HUDEP-2 (cell line): Measurements from ENCODE around the gene LONRF2.
A peak's percentile ranks its signal among the peaks of the same experiment; 100 is the strongest.
"Not testable (repeated sequence)": the region's sequence is repeated elsewhere in the genome, so short reads cannot be mapped to it uniquely, and the experiment has no call there.

ENCODE experiments used
- DNase-seq, 76 experiments: peaks; one replicate each; lab custom pipeline; 2025; ENCODE audit not compliant: unreplicated experiment in 76 of 76; lab: John Stamatoyannopoulos, UW

The LONRF2 gene

DNA sequence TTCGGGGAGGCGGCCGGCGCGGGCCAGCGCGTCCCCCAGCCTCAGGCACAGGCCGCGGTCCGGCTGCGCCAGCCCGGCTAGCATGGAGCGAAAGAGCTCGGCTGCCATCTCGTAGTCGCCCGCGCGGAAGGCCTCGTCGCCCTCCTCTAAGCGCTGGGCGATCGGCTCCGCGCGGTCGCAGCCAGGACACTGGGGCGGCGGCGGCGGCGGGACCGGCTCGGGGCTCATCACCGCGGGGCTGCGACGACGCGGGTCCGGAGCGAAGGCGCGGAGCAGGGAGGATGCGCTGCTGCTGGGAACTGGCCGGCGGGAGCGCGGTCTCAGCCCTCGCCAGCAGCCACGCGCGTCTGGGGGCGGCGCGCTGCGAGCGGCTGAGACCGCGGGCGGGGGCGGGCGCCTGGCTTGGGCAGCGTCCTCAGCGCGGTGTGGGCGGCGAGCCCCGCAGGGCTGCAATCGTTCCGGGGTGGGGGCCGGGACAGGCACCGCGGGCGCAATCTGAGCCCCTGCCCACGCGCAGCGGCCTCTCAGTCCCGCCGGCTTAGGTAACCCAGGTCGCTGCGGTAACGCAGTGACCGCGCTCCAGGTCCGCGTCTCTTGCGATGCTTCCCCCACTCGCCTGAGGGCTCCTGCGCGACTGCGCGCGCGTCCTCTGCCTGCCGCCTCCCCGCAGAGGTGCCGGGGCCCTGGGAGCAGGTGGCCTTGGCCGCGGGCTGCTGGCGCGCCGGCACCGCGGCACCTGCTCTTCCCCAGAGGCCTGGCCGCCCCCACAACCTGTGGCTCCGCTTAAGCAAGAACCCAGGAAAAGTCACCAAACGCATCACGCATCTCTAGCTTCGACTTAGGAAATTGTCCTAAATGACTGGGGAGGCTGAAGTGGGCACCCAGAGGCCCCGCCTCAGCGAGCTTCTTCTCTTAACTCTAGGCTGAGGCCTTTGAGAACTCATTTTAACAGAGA lies at the start of gene LONRF2:
LONRF2 (minus strand) TSS at position 636 of the 955 bp plus-strand sequence; CDS start at position 228, 408 bp downstream.
- peak in 2 of 76 experiments; percentile 4 for DNase-seq

DNA sequence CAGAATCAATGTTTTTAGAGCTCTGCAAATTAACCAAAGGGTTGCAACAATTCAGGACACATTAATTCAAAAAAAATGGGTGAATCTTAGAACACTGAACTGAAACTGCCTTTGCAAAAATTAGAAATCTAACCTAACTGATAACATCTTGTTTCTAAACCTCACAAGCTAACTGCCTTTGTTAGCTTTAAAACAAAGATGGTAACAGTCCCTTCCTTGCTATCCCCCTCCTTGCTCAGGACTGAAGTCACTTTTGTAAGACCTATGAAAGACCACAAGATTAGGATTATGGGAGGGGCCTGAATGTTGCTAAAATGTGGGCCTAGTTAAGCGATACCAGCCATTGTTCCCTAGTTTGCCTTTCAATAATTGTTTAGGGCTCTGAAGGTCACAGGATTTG lies 44.9 kb upstream of the LONRF2 start:
- DNase-seq, result no peak

DNA sequence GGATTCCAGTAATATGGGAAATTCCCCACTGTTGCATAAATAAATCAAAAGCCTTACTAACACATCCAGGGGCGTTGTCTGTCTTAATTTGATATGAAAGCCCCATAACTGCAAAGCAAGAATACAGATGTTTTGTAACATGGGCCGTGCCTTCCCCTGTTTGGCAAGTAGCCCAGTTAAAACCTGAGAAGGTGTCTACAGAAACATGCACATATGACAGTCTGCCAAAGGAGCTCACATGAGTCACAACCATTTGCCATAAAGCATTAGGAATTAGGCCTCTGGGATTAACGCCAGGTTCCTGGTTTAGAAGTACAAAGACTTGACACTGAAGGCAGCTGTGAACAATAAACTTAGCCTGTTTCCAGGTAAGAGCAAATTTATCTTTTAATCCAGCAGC lies 43.1 kb upstream of the LONRF2 start:
- no peak for DNase-seq

DNA sequence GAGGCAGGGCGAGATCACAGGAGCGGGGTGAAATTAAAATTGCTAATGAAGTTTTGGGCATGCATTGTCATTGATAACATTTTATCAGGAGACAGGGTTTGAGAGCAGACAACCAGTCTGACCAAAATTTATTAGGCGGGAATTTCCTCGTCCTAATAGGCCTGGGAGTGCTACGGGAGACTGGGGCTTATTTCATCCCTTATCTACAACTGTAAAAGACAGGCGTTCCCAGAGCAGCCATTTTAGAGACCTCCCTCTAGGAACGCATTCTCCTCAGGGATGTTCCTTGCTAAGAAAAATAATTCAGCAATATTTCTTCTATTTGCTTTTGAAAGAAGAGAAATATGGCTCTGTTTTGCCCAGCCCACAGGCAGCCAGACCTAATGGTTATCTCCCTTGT lies 40.0 kb upstream of the LONRF2 start:
- not testable (repeated sequence) for DNase-seq

DNA sequence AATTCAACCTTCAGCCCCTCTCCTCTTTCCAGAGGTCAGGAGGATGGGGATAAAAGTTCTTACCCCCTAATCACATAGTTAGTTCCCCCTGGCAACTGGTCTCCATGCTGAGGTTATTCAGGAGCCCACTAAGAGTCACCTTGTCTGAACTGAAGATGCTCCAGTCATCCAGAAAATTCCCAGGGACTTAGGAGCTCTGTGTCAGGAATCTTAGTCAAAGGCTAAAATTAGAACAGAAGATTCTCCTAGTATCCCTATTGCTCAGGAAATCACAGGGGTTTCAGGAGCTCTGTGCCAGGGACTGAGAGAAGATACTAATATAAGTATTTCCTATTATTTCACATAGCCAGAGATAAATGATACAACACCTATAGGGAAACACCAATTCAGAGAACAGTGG lies 37.3 kb upstream of the LONRF2 start:
- no peak for DNase-seq

DNA sequence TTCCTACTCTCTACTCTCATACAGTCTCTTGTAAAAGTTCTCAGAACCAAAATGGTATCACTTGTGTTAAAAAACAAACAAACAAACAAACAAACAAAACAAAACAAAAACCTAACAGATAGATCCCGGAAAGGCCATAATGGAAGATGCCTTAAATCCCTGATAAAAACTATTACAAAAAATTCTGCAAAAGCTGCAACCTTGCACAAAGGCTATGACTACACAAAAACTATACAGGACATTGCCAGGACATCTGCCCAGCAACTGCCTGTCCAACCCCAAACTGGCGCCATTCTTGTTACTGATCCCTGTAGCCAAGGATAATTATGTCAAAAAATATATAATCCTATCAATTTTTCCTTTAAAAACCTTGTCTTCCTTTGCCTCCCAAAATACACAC lies 36.3 kb upstream of the LONRF2 start:
- no peak for DNase-seq

DNA sequence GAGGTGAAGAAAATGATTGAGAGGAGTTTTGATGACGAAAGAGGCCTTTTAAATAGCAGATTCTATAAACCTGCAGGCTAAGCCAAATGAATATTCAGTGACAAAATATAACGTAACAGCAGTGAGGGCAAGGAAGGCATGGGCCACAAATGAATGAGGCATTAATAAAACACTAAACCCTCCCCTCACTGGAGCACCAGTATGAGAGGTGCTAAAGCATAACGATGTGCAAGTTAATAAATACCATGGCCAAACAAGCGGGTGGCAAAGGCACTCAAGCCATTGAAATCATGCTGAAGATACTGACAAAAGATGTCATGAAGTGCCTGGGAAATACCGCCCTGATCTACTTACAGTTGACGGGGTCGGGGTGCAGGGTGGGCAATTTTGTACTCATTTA lies 30.2 kb upstream of the LONRF2 start:
- no peak for DNase-seq

DNA sequence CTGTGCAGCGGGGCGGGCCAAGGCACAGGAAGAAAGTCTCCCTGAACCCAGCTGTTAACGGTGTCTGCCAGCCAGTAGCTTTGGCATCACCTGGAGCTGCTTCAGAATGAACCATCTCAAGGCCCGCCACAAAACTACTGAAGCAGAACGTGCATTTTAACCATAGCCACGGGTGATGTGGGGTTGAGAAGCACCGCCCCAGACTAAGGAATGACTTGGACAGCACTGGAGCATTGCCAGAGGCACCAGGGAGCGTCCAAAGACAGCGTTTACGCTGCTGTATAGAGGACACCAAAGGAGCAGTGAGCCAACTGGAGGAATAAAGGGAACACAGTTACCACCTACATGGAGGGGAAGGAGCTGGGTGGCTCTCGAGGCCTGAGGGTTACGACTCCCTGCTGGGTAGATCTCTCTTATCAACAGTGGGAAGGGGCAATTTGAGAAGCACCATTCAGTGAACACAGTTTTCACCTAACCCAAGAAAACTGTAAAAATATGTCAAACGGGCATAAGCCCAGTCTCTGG lies 28.4 kb upstream of the LONRF2 start:
- DNase-seq, result no peak

DNA sequence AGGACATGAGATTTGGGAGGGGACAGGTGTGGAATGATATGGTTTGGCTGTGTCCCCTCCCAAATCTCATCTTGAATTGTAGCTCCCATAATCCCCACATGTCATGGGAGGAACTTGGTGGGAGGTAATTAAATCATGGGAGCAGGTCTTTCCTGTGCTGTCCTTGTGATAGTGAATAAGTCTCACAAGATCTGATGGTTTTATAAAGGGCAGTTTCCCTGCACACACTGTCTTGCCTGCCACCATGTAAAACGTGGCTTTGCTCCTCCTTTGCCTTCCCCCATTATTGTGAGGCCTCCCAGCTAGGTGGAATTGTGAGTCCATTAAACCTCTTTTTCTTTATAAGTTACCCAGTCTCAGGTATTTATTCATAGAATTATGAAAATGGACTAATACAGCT lies 22.8 kb upstream of the LONRF2 start:
- DNase-seq, result not testable (repeated sequence)

DNA sequence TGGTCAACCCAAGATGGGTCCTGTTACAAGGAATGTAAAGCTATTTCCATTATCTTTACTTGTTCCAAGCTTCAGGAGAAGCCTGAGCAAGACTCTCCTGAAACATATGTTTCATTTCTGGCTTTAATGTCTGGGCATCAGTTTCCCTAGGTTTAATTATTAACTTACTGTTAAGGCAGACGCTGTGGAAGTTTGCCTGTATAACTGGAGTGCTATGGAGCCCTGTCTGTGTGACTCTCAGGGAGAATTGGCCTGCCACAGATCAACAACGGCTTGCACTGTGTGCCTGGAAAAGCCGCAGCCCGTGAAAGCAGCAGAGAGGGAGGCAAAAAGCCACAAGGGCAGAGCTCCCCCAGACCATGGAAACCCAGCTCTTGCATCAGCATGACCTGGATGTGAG lies 22.1 kb upstream of the LONRF2 start:
- no peak for DNase-seq

DNA sequence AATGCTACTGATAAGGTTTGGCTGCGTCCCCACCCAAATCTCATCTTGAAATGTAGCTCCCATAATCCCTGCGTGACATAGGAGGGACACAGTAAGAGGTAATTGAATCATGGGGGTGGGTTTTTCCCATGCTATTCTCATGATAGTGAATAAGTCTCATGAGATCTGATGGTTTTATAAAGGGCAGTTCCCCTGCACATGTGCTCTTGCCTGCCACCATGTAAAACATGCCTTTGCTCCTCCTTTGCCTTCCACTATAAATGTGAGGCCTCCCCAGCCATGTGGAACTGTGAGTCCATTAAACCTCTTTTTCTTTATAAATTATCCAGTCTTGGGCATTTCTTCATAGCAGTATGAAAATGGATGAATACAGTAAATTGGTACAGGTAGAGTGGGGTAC lies 20.2 kb upstream of the LONRF2 start:
- DNase-seq, result not testable (repeated sequence)

DNA sequence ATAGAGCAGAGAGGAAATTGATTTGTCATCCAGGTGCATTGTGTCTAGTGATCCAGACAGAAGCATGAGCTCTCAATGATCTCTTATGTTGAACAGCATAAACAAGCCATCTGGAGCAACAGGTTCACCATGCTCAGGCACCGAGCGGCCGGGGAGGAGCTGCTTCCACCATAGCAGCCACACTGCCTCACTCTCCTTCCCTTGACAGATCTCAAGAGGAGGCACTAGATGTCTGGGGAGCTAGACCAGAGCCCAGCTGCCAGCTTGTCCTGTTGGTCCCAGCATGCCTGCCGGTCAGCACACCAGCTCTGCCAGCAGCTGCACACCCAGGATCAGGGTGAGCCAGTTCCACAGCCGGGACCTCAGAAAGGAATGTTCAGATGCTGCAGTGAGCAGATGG lies 17.5 kb upstream of the LONRF2 start:
- DNase-seq, result no peak

DNA sequence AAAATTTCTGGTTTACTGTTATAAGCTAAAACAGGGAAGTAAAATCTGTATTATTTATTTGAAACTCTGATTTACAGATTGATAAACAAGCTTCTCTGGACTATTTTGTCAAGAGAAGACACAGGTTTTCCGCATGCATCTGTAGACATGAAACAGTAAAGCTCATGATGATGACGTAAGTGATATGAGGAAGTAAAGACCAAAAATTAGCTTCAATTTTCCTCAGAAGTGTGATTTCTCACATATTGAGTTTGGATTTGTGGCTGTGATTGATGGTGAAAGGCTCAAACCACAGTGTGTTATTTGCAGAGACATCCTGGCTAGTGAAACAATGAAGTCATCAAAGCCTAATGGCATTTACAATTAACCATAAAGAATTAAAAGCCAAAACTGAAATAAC lies 12.6 kb upstream of the LONRF2 start:
- DNase-seq, result no peak

DNA sequence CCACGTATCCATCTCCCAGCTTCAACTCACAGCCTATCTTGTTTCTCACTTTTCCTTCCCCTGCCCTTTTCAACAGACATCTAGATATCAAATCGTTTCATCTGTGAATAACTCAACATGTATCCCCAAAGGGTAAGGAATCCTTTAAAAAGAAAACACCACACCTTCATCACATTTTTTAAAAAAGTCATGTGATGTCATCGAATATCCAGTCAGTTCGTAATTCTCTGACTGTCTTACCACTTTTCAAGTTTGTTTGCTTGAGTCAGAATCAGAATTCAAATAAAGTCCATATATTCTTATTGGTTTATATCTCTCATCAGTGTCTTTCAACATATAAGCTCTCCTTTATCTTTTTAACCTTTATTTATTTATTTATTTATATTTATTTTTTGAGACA lies 5.4 kb upstream of the LONRF2 start:
- no peak for DNase-seq

DNA sequence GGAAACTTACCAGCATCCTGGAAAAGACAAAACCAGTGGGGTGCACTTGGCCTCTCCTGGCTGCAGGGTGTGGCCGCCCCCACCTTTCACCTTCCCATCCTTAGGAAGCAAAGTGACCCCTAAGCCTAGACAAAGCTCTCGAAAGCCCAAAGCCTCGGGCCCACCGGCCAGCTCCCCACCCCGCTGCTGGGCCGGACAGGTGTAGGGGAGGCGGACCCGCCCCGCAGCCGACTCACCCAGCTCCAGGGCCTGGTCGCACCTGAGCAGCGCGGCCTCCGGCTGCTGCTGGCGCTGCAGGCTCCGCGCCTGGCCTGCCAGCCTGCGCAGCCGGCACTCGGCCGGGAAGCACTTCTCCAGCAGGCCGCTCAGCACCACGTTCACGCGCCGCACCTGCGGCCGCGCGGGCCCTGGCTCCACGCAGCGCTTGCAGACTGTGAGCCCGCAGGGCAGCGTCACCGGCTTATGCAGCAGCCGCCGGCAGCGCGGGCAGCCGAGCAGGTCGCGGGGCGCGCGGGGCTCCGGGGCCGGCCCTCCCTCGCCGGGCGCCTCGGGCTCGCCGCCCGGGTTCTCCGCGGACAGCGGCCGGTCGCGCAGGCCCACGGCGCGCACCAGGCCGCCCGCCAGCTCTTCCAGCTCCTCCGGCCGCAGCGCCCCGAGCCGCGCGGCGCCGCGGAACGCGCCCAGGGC lies 979 bp downstream of the LONRF2 start:
- DNase-seq, result peak in 11 of 76 experiments; percentile 1 to 23 (median 2)

DNA sequence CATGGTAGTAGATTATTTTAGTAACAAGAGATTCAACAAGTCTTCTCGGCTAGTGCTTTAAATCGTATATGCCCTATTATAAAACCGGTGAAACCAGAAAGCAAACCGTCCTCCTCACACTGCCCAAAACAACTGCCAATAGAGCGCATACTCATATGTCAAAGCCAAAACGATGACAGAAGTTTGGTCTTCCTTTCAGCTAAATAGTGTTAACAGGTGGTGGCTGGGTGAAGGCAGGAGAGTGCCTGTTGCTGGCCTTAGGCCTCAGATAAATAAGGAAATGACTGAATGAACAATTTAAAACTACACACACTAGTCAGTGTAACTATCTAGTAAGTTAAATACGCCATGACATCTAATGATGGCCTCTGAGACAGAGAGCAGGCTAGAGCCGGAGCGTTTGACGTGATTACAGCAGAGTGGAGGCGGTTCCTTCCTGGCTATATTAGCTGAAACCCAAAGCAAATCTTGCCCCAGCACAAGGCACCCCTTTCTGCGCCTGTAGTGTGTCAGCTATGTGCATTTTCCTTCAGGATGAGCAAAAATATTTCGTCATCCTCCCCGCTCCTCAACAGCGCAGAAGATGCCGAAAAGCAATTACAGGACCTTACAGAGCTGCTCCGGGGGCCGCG lies 1.6 kb downstream of the LONRF2 start:
- DNase-seq, result no peak

DNA sequence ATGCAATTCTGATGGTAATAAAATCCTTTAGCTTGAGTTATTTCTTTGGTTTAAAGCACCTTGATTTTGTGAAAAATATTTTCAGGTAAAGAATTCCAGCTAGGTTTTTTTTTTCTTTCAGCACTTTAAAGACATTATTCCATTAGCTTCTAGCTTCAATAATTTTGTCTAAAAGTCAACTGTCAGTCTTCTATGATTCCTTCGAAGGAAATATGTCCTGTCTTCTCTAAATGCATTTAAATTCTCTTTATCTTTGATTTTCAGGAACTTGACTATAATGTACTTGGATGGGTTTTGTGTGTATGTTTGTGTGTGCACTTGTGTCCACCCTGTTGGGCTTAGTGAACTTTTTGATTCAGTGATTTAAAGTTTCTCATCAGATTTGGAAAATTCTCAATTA lies 4.7 kb downstream of the LONRF2 start:
- no peak for DNase-seq

DNA sequence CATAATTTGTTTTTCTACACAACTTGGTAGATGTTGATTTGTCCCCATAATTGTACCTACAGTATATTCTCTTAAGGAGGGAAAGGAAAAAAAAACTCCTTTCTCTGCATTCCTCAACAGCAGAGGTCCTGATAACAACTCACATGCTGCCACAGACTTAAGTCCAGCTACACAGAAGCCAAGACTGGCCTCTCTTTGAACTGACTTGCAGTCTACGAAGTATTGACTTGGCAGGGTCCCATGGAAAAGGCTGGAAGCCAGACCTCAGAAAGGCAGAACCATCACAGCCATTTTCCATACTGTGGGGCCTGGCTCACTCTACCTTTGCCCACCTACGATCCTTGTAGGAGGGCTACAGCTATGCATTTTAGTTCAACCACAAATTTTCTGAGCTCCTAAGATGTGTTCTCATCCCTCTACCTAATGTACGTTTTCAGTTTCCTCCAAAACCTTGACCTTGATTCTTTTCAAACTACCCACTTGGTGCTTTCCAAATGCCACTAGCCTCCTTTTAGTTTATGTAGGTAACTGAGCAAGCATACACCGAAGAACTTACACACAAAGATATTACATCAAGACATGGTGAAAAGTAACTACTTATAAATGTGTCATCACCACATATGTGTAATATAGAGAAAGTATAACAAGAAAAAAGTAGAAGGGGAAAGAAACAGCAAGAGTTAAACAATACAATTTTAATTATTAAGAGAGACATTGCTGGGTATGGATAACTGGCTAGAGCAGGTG lies 12.2 kb downstream of the LONRF2 start:
- DNase-seq, result no peak

DNA sequence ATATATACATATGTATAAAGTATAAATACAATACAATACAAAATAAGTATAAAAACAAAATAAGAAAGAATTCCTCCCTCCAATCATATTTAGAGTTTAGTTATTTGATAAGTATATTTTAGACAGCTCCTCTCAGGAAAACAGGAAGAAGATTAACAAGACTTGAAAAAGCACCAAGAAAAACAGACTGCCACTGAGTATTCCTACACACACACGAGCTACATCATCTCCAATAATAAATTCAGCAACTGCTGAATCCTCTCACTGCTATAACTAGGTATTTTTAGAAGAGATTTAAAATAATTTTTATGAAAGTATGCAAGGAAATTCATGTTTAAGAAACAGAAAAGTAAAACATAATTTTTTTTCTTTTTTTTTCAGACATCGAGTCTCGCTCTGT lies 13.0 kb downstream of the LONRF2 start:
- DNase-seq, result no peak

DNA sequence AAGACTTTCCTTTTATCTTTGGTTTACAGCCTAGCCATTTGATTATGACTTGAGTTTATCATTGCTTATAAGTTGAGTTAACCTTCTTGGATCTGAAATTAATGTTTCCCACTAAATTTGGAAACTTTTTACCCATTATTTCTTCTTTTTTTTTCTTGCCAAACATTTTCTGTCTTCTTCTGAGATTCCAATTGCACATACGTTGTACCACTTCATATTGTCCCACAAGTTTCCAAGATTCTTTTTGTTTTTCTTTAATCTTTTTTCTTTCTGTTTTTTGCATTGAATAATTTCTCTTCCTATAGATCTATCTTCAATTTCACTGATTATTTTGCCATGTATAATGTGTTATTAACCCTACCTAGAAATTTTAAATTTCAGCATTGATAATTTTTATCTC lies 18.6 kb downstream of the LONRF2 start:
- no peak for DNase-seq

DNA sequence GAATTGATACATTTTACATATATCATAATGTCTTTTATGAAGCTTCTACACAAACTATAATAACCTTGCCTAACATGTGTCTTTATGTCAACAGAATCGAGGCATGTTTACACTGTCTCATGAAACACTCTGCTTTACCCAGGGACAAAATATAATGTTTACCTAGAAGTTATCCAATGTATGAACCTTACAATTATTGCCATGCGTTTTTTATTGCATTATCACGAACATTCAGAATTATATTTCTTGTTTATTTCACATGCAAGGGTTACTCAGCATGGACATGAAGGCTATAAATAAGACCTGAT lies 19.8 kb downstream of the LONRF2 start:
- DNase-seq, result no peak
